Peyer's patch (tissue), 4 donors: ENCODE results near the gene KDM2B. TPM values are rescaled to one million over a fixed set of nuclear protein-coding genes. Genes with fewer than 3 reads are reported as not detected.

Experiments used
- DNase-seq, 3 donors: peaks; one replicate each; pipeline ENCODE4 v3.0.0-alpha.2; 2017 to 2019
- H3K27ac ChIP-seq, 4 donors: fragments of 200-600 bp; sonication (generic); one replicate each; pipeline ENCODE4 v1.5.1; 2016 to 2019
- H3K27me3 ChIP-seq, 2 donors: fragments of 200-600 bp; sonication (generic); one replicate each; pipeline ENCODE4 v1.5.1; 2019
- H3K36me3 ChIP-seq, 3 donors: fragments of 200-600 bp; sonication (generic); one replicate each; pipeline ENCODE4 v1.5.1; 2016 to 2019
- H3K4me1 ChIP-seq, 4 donors: fragments of 200-600 bp; sonication (generic); one replicate each; pipeline ENCODE4 v1.5.1; 2016 to 2019
- H3K4me3 ChIP-seq, 4 donors: fragments of 200-600 bp; sonication (generic); 1 replicate in 3 of 4; 2 replicates in 1 of 4; pipeline ENCODE4 v1.5.1; 2016 to 2019; ENCODE audit warnings: mild to moderate bottlenecking in 1 of 4
- H3K9me3 ChIP-seq, 4 donors: fragments of 200-600 bp; sonication (generic); one replicate each; pipeline ENCODE4 v1.5.1; 2016 to 2019; ENCODE audit warnings: mild to moderate bottlenecking in 1 of 4
- CTCF ChIP-seq, 6 experiments: fragments of 450-650 bp in 4 of 6; fragments of 200-600 bp in 2 of 6; sonication (generic) in 1 of 6; IDR thresholded peaks; one replicate each; pipeline ENCODE4 v1.5.1; 2017 to 2019; ENCODE audit warnings: antibody characterized with exemption in 6 of 6, mild to moderate bottlenecking in 3 of 6, moderate library complexity in 1 of 6
- POLR2A ChIP-seq, 2 donors: fragments of 450-650 bp; IDR thresholded peaks; one replicate each; pipeline ENCODE4 v1.5.1; 2017; ENCODE audit warnings: antibody characterized with exemption in 2 of 2, mild to moderate bottlenecking in 2 of 2, moderate library complexity in 2 of 2
- total RNA-seq, 4 donors: library from RNA; depleted of rRNA; stranded (reverse); fragments of >200 nt; gene quantifications; one replicate each; pipeline ENCODE4 v1.1.0, GENCODE V29; 2016

The KDM2B gene
- total RNA-seq, 4 donors from 2014 or later: 10.0 to 115 (median 33.7) TPM

- TF ChIP-seq CTCF (IDR thresholded peaks at IDR 0.05): no peak
- no peak for TF ChIP-seq POLR2A (IDR thresholded peaks at IDR 0.05)
- Histone ChIP-seq H3K4me3 (no peak overlapping the region), H3K27me3 (no peaks in the 10 kb centered on the region), H3K9me3 (no peaks in the 10 kb centered on the region), H3K27ac (no peak overlapping the region), H3K36me3 (peaks cover 0 to 58% (median 0%) of the 10 kb centered on the region in 3 donors), H3K4me1 (peaks cover 0 to 10% (median 0%) of the 10 kb centered on the region in 4 donors)
- peak in 1 of 3 donors; percentile 41 for DNase-seq
Measured at GRCh38 chr12:121438905-121439304, 141.9 kb downstream of the KDM2B start.

- TF ChIP-seq POLR2A (IDR thresholded peaks at IDR 0.05) (no peak), CTCF (IDR thresholded peaks at IDR 0.05) (no peak)
- H3K27ac ChIP-seq: no peak overlapping the region
- no peak for DNase-seq
- no peaks in the 10 kb centered on the region for H3K4me1 ChIP-seq
- H3K36me3 ChIP-seq: peaks cover 0 to 61% (median 0%) of the 10 kb centered on the region in 3 donors
- no peaks in the 10 kb centered on the region for H3K27me3 ChIP-seq
- H3K9me3 ChIP-seq: no peaks in the 10 kb centered on the region
- no peak overlapping the region for H3K4me3 ChIP-seq
Measured at GRCh38 chr12:121436706-121437105, 144.1 kb downstream of the KDM2B start.

- Histone ChIP-seq H3K4me1 (no peaks in the 10 kb centered on the region), H3K36me3 (peaks cover 0 to 66% (median 0%) of the 10 kb centered on the region in 3 donors), H3K9me3 (no peaks in the 10 kb centered on the region), H3K27ac (no peak overlapping the region), H3K27me3 (no peaks in the 10 kb centered on the region), H3K4me3 (no peak overlapping the region)
- TF ChIP-seq POLR2A (IDR thresholded peaks at IDR 0.05) (no peak), CTCF (IDR thresholded peaks at IDR 0.05) (no peak)
- no peak for DNase-seq
Measured at GRCh38 chr12:121432740-121433480, 147.9 kb downstream of the KDM2B start.

- H3K27ac ChIP-seq: no peak overlapping the region
- TF ChIP-seq POLR2A (IDR thresholded peaks at IDR 0.05) (no peak), CTCF (IDR thresholded peaks at IDR 0.05) (no peak)
- no peaks in the 10 kb centered on the region for H3K4me1 ChIP-seq
- H3K27me3 ChIP-seq: no peaks in the 10 kb centered on the region
- no peak for DNase-seq
- H3K9me3 ChIP-seq: no peaks in the 10 kb centered on the region
- H3K36me3 ChIP-seq: peaks cover 0 to 84% (median 0%) of the 10 kb centered on the region in 3 donors
- H3K4me3 ChIP-seq: no peak overlapping the region
Measured at GRCh38 chr12:121430833-121431415, 149.9 kb downstream of the KDM2B start.

- Histone ChIP-seq H3K27me3 (no peaks in the 10 kb centered on the region), H3K27ac (no peak overlapping the region), H3K9me3 (no peaks in the 10 kb centered on the region), H3K4me1 (peaks cover 0 to 8% (median 0%) of the 10 kb centered on the region in 4 donors), H3K4me3 (no peak overlapping the region), H3K36me3 (peaks cover 0 to 90% (median 2%) of the 10 kb centered on the region in 3 donors)
- TF ChIP-seq POLR2A (IDR thresholded peaks at IDR 0.05) (no peak), CTCF (IDR thresholded peaks at IDR 0.05) (no peak)
- no peak for DNase-seq
Measured at GRCh38 chr12:121428883-121429282, 151.9 kb downstream of the KDM2B start.
